Measurements from ENCODE around the gene LRRC4C.

The LRRC4C gene

GRCh38 chr11:41099654-41100053 lies 359.8 kb downstream of the LRRC4C start:
- DNase-seq (ENCODE audit: insufficient read length, low spot score) (no peak), FAIRE-seq (no peak)
- TF ChIP-seq SPI1 (IDR thresholded peaks at IDR 0.05; ENCODE audit: low read depth, low read length) (no peak), TAF1 (IDR thresholded peaks at IDR 0.05; ENCODE audit: low read depth, low read length) (no peak), POU2F2 (IDR thresholded peaks at IDR 0.05; ENCODE audit: low read depth, low read length) (no peak), PAX5 (IDR thresholded peaks at IDR 0.05; ENCODE audit: insufficient read depth, low read length, severe bottlenecking) (no peak)

GRCh38 chr11:41085123-41085522 lies 374.3 kb downstream of the LRRC4C start:
- no peak for FAIRE-seq
- no peak for DNase-seq (ENCODE audit: insufficient read length, low spot score)
- TF ChIP-seq SPI1 (IDR thresholded peaks at IDR 0.05; ENCODE audit: low read depth, low read length) (no peak), TAF1 (IDR thresholded peaks at IDR 0.05; ENCODE audit: low read depth, low read length) (no peak), PAX5 (IDR thresholded peaks at IDR 0.05; ENCODE audit: insufficient read depth, low read length, severe bottlenecking) (no peak), POLR2A (IDR thresholded peaks at IDR 0.05; ENCODE audit: low read depth, low read length) (no peak), POLR2AphosphoS5 (IDR thresholded peaks at IDR 0.05; ENCODE audit: low read depth, low read length) (no peak), POU2F2 (IDR thresholded peaks at IDR 0.05; ENCODE audit: low read depth, low read length) (no peak)

- TF ChIP-seq POLR2A (IDR thresholded peaks at IDR 0.05; ENCODE audit: low read depth, low read length) (no peak), POU2F2 (IDR thresholded peaks at IDR 0.05; ENCODE audit: low read depth, low read length) (no peak), TAF1 (IDR thresholded peaks at IDR 0.05; ENCODE audit: low read depth, low read length) (no peak), SPI1 (IDR thresholded peaks at IDR 0.05; ENCODE audit: low read depth, low read length) (no peak), PAX5 (IDR thresholded peaks at IDR 0.05; ENCODE audit: insufficient read depth, low read length, severe bottlenecking) (no peak), POLR2AphosphoS5 (IDR thresholded peaks at IDR 0.05; ENCODE audit: low read depth, low read length) (no peak)
- DNase-seq (ENCODE audit: insufficient read length, low spot score) (no peak), FAIRE-seq (no peak)
Observed at GRCh38 chr11:41081756-41082285, 377.6 kb downstream of the LRRC4C start.

DNA sequence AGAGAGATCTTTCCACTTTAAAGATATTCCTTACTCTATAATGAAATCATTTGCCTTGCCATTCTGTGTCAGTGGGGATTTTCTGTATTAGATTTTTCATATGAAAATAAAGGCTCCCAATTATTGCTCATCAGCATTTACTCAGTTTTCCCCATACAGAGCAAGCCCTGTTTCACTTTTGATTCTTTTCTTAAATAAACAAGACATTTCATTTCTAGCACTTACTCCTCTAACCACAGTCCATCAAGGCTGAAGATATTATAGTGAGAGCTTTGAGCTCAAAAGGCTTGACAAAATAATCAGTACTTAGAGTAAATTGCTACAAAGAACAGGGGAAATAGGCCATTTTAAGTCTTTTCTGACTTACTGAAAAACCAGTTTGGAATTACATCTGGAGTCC lies 385.1 kb downstream of the LRRC4C start:
- DNase-seq (ENCODE audit: insufficient read length, low spot score): no peak
- FAIRE-seq: no peak
- no peak for TF ChIP-seq POLR2AphosphoS5 (IDR thresholded peaks at IDR 0.05; ENCODE audit: low read depth, low read length)
- TF ChIP-seq TAF1 (IDR thresholded peaks at IDR 0.05; ENCODE audit: low read depth, low read length): no peak
- TF ChIP-seq PAX5 (IDR thresholded peaks at IDR 0.05; ENCODE audit: insufficient read depth, low read length, severe bottlenecking): no peak
- TF ChIP-seq POU2F2 (IDR thresholded peaks at IDR 0.05; ENCODE audit: low read depth, low read length): no peak

DNA sequence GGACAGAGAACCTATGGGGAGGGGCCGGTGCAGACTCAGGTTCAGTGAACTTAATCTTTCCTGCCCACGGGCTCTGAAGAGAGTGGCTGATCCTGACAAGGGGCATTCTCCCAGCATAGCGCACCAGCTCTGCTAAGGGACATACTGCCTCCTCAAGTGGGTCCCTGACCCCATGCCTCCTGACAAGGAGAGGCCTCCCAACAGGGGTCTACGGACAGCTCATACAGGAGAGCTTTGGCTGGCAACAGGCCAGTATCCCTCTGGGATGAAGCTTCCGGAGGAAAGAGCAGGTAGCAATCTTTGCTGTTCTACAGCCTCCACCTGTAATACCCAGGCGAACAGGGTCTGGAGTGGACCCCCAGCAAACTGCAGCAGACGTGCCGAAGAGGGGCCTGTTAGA lies 394.0 kb downstream of the LRRC4C start:
- FAIRE-seq: no peak
- DNase-seq (ENCODE audit: insufficient read length, low spot score): no peak
- TF ChIP-seq POU2F2 (IDR thresholded peaks at IDR 0.05; ENCODE audit: low read depth, low read length): no peak
- TF ChIP-seq POLR2AphosphoS5 (IDR thresholded peaks at IDR 0.05; ENCODE audit: low read depth, low read length): no peak
- TF ChIP-seq TAF1 (IDR thresholded peaks at IDR 0.05; ENCODE audit: low read depth, low read length): no peak
- TF ChIP-seq POLR2A (IDR thresholded peaks at IDR 0.05; ENCODE audit: low read depth, low read length): no peak
- no peak for TF ChIP-seq PAX5 (IDR thresholded peaks at IDR 0.05; ENCODE audit: insufficient read depth, low read length, severe bottlenecking)
- no peak for TF ChIP-seq SPI1 (IDR thresholded peaks at IDR 0.05; ENCODE audit: low read depth, low read length)

DNA sequence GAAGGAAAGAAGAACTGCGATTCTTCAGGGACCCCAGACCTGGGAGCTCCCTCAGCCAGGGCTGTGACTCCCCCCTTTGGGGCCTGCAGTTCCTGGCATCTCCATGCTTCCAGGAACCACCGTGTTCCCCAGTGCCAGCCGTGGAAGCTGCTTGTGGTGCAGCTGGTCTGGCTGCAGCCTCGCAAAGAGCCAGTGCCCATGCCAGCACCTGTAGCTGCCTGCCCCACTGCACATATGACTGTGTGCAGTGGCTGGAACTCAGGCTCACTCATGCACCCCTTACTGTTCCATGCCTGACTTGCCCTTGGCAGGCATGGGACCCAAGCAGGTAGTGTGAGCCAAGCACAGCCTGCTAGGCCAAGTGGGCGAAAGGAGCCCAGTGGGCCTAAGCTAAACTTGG lies 401.3 kb downstream of the LRRC4C start:
- TF ChIP-seq POU2F2 (IDR thresholded peaks at IDR 0.05; ENCODE audit: low read depth, low read length): no peak
- TF ChIP-seq TAF1 (IDR thresholded peaks at IDR 0.05; ENCODE audit: low read depth, low read length): no peak
- FAIRE-seq (no peak), DNase-seq (ENCODE audit: insufficient read length, low spot score) (no peak)

DNA sequence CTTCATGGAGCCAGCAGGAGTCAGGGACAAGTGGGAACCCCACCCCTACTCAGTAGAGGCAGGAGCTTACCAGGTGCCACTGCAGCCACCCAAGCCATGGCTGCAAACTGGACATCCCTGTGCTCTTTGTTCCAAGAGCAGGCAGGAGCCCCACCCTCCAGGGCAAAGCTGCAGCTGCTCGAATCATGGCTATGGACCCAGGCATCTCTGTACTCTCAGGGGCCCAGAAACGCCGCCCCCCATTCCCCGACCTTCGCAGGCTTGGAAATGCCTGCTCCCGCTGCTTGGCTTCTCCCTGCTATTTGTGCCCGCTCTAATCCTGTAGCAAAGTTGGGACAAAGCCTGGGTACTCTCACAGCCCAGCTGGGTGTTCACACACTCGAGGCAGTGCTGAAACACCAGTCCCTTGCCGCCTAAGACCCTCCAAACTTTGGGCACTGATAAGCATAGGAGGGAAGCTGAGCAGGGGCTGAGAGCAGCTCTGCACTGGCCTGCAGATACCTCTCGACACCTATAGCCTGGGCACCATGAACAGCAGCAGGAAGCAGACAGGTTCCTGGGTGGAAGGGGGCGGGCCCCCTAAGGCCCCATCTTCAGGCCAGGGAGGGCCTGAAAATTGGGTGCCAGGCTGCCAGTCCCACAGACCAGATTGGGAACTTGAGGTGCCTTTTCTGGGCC lies 402.4 kb downstream of the LRRC4C start:
- no peak for FAIRE-seq
- TF ChIP-seq POLR2AphosphoS5 (IDR thresholded peaks at IDR 0.05; ENCODE audit: low read depth, low read length) (no peak), TAF1 (IDR thresholded peaks at IDR 0.05; ENCODE audit: low read depth, low read length) (no peak), POLR2A (IDR thresholded peaks at IDR 0.05; ENCODE audit: low read depth, low read length) (no peak), PAX5 (IDR thresholded peaks at IDR 0.05; ENCODE audit: insufficient read depth, low read length, severe bottlenecking) (no peak), SPI1 (IDR thresholded peaks at IDR 0.05; ENCODE audit: low read depth, low read length) (no peak), POU2F2 (IDR thresholded peaks at IDR 0.05; ENCODE audit: low read depth, low read length) (no peak)

GRCh38 chr11:41053894-41054293 lies 405.6 kb downstream of the LRRC4C start:
- no peak for FAIRE-seq
- no peak for DNase-seq (ENCODE audit: insufficient read length, low spot score)
- TF ChIP-seq POU2F2 (IDR thresholded peaks at IDR 0.05; ENCODE audit: low read depth, low read length) (no peak), POLR2A (IDR thresholded peaks at IDR 0.05; ENCODE audit: low read depth, low read length) (no peak), PAX5 (IDR thresholded peaks at IDR 0.05; ENCODE audit: insufficient read depth, low read length, severe bottlenecking) (no peak), POLR2AphosphoS5 (IDR thresholded peaks at IDR 0.05; ENCODE audit: low read depth, low read length) (no peak), TAF1 (IDR thresholded peaks at IDR 0.05; ENCODE audit: low read depth, low read length) (no peak), SPI1 (IDR thresholded peaks at IDR 0.05; ENCODE audit: low read depth, low read length) (no peak)

More for the DNA sequence above, 402.4 kb downstream of the LRRC4C start:
- DNase-seq (ENCODE audit: insufficient read length, low spot score): no peak

- no peak for FAIRE-seq
- TF ChIP-seq POU2F2 (IDR thresholded peaks at IDR 0.05; ENCODE audit: low read depth, low read length) (no peak), SPI1 (IDR thresholded peaks at IDR 0.05; ENCODE audit: low read depth, low read length) (no peak), TAF1 (IDR thresholded peaks at IDR 0.05; ENCODE audit: low read depth, low read length) (no peak), PAX5 (IDR thresholded peaks at IDR 0.05; ENCODE audit: insufficient read depth, low read length, severe bottlenecking) (no peak)
- no peak for DNase-seq (ENCODE audit: insufficient read length, low spot score)
Observed at GRCh38 chr11:41051919-41052635, 407.4 kb downstream of the LRRC4C start.

- no peak for FAIRE-seq
- no peak for TF ChIP-seq TAF1 (IDR thresholded peaks at IDR 0.05; ENCODE audit: low read depth, low read length)
- no peak for DNase-seq (ENCODE audit: insufficient read length, low spot score)
Observed at GRCh38 chr11:41050791-41051190, 408.7 kb downstream of the LRRC4C start.

All from GM12891 (cell line).